ENCODE results near the gene YAP1.

The YAP1 gene

GRCh38 chr11:102214623-102215022 lies 104.4 kb downstream of the YAP1 start:
- DNase-seq (ENCODE audit: insufficient read length) (no peak), FAIRE-seq (no peak)
- TF ChIP-seq POLR2AphosphoS5 (IDR thresholded peaks at IDR 0.05; ENCODE audit: low read depth, low read length) (no peak), POLR2A (IDR thresholded peaks at IDR 0.05; ENCODE audit: low read depth, low read length) (no peak), TAF1 (IDR thresholded peaks at IDR 0.05; ENCODE audit: borderline replicate concordance, low read depth, low read length) (no peak)

- no peak for DNase-seq (ENCODE audit: insufficient read length)
- TF ChIP-seq POLR2A (IDR thresholded peaks at IDR 0.05; ENCODE audit: low read depth, low read length), result no peak
- no peak for TF ChIP-seq TAF1 (IDR thresholded peaks at IDR 0.05; ENCODE audit: borderline replicate concordance, low read depth, low read length)
- TF ChIP-seq POLR2AphosphoS5 (IDR thresholded peaks at IDR 0.05; ENCODE audit: low read depth, low read length), result no peak
- no peak for FAIRE-seq
Observed at GRCh38 chr11:102216433-102217075, 106.3 kb downstream of the YAP1 start.

- DNase-seq (ENCODE audit: insufficient read length), result no peak
- TF ChIP-seq POLR2A (IDR thresholded peaks at IDR 0.05; ENCODE audit: low read depth, low read length), result no peak
- no peak for TF ChIP-seq TAF1 (IDR thresholded peaks at IDR 0.05; ENCODE audit: borderline replicate concordance, low read depth, low read length)
- TF ChIP-seq POLR2AphosphoS5 (IDR thresholded peaks at IDR 0.05; ENCODE audit: low read depth, low read length), result no peak
- no peak for FAIRE-seq
Observed at GRCh38 chr11:102220728-102221467, 110.7 kb downstream of the YAP1 start.

GRCh38 chr11:102223859-102224258 lies 113.6 kb downstream of the YAP1 start:
- no peak for DNase-seq (ENCODE audit: insufficient read length)
- FAIRE-seq, result no peak
- TF ChIP-seq TAF1 (IDR thresholded peaks at IDR 0.05; ENCODE audit: borderline replicate concordance, low read depth, low read length), result no peak
- no peak for TF ChIP-seq POLR2A (IDR thresholded peaks at IDR 0.05; ENCODE audit: low read depth, low read length)
- no peak for TF ChIP-seq POLR2AphosphoS5 (IDR thresholded peaks at IDR 0.05; ENCODE audit: low read depth, low read length)

- FAIRE-seq (no peak), DNase-seq (ENCODE audit: insufficient read length) (no peak)
- TF ChIP-seq TAF1 (IDR thresholded peaks at IDR 0.05; ENCODE audit: borderline replicate concordance, low read depth, low read length) (no peak), POLR2AphosphoS5 (IDR thresholded peaks at IDR 0.05; ENCODE audit: low read depth, low read length) (no peak), POLR2A (IDR thresholded peaks at IDR 0.05; ENCODE audit: low read depth, low read length) (no peak)
Observed at GRCh38 chr11:102225689-102226568, 115.7 kb downstream of the YAP1 start.

GRCh38 chr11:102226702-102227490 lies 116.6 kb downstream of the YAP1 start:
- no peak for TF ChIP-seq POLR2A (IDR thresholded peaks at IDR 0.05; ENCODE audit: low read depth, low read length)
- TF ChIP-seq TAF1 (IDR thresholded peaks at IDR 0.05; ENCODE audit: borderline replicate concordance, low read depth, low read length), result no peak
- TF ChIP-seq POLR2AphosphoS5 (IDR thresholded peaks at IDR 0.05; ENCODE audit: low read depth, low read length), result no peak
- FAIRE-seq, result no peak
- DNase-seq (ENCODE audit: insufficient read length), result no peak

GRCh38 chr11:102229510-102230123 lies 119.4 kb downstream of the YAP1 start:
- TF ChIP-seq POLR2AphosphoS5 (IDR thresholded peaks at IDR 0.05; ENCODE audit: low read depth, low read length) (no peak), POLR2A (IDR thresholded peaks at IDR 0.05; ENCODE audit: low read depth, low read length) (no peak), TAF1 (IDR thresholded peaks at IDR 0.05; ENCODE audit: borderline replicate concordance, low read depth, low read length) (no peak)
- DNase-seq (ENCODE audit: insufficient read length), result no peak
- FAIRE-seq, result no peak

- TF ChIP-seq POLR2A (IDR thresholded peaks at IDR 0.05; ENCODE audit: low read depth, low read length) (no peak), POLR2AphosphoS5 (IDR thresholded peaks at IDR 0.05; ENCODE audit: low read depth, low read length) (no peak), TAF1 (IDR thresholded peaks at IDR 0.05; ENCODE audit: borderline replicate concordance, low read depth, low read length) (no peak)
- FAIRE-seq (no peak), DNase-seq (ENCODE audit: insufficient read length) (no peak)
Observed at GRCh38 chr11:102230186-102230585, 119.9 kb downstream of the YAP1 start.

GRCh38 chr11:102230911-102231310 lies 120.7 kb downstream of the YAP1 start:
- no peak for FAIRE-seq
- TF ChIP-seq POLR2A (IDR thresholded peaks at IDR 0.05; ENCODE audit: low read depth, low read length) (no peak), TAF1 (IDR thresholded peaks at IDR 0.05; ENCODE audit: borderline replicate concordance, low read depth, low read length) (no peak), POLR2AphosphoS5 (IDR thresholded peaks at IDR 0.05; ENCODE audit: low read depth, low read length) (no peak)

GRCh38 chr11:102234779-102235439 lies 124.7 kb downstream of the YAP1 start:
- DNase-seq (ENCODE audit: insufficient read length) (no peak), FAIRE-seq (no peak)
- TF ChIP-seq POLR2AphosphoS5 (IDR thresholded peaks at IDR 0.05; ENCODE audit: low read depth, low read length) (no peak), POLR2A (IDR thresholded peaks at IDR 0.05; ENCODE audit: low read depth, low read length) (no peak), TAF1 (IDR thresholded peaks at IDR 0.05; ENCODE audit: borderline replicate concordance, low read depth, low read length) (no peak)

More at GRCh38 chr11:102230911-102231310, 120.7 kb downstream of the YAP1 start:
- no peak for DNase-seq (ENCODE audit: insufficient read length)

Measured in GM12892 (cell line).